ENCODE results near the gene RSRC2. TPM values are rescaled to one million over a fixed set of nuclear protein-coding genes. Genes with fewer than 3 reads are reported as not detected.

RSRC2 gene
- total RNA-seq, 1 experiment from 2014 or later = 68.7 TPM

- TSS peak; percentile 86 for BruUV-seq (replicated peaks)
- ChIA-PET CTCF (interaction anchor here (1.2 to 1.6 kb wide), 3 partner anchors 25 to 102 kb away, joined by 4 to 8 read pairs (median 5); partner anchors contain the start of gene RSRC2), POLR2A (interaction anchor here (0.6 to 3.0 kb wide), 12 partner anchors 10 to 251 kb away, joined by 3 to 22 read pairs (median 4); partner anchors contain the start of genes DENR, KNTC1 and RSRC2), RAD21 (ENCODE audit: low non-redundant PET in 1 of 2, low total read pairs in 2 of 2, uncharacterized antibody in 2 of 2, unreplicated experiment in 2 of 2) (no interaction called here)
- Histone ChIP-seq H3K36me3 (ENCODE audit: control insufficient read depth in 1 of 2, insufficient read depth in 2 of 2, low read length in 2 of 2) (peaks cover 18 to 27% of the 10 kb centered on the region in 2 experiments), H3K4me2 (ENCODE audit: low read length) (peak overlapping the region; percentile 88), H3K27ac (ENCODE audit: low read depth, low read length) (peak overlapping the region; percentile 47), H3K9me2 (ENCODE audit: insufficient read depth) (no peaks in the 10 kb centered on the region), H3K4me3 (replicated peaks in 1 of 2; ENCODE audit: low read depth in 1 of 2, low read length in 2 of 2) (peak overlapping the region in 1 of 2 experiments; percentile 70; a peak in 1 of 4 replicates), H3K9me3 (ENCODE audit: control insufficient read depth in 1 of 2, insufficient read depth in 1 of 2, low read depth in 1 of 2, low read length in 2 of 2) (no peaks in the 10 kb centered on the region), H3K79me2 (ENCODE audit: insufficient read depth, low read length) (peaks cover 45% of the 10 kb centered on the region), H3K27me3 (ENCODE audit: insufficient read depth, low read length) (no peaks in the 10 kb centered on the region), H3K9ac (ENCODE audit: low read length) (peak overlapping the region; percentile 99), H3K4me1 (ENCODE audit: control insufficient read depth in 1 of 2, insufficient read depth in 2 of 2, low read length in 2 of 2) (peaks cover 10 to 19% of the 10 kb centered on the region in 2 experiments; a peak in 3 of 4 replicates), H2AFZ (ENCODE audit: low read depth, low read length, poor library complexity, severe bottlenecking) (no peak overlapping the region), H4K20me1 (ENCODE audit: insufficient read depth) (peaks cover 4% of the 10 kb centered on the region; the same call in 1 of the 2 replicates)
- DNase-seq (ENCODE audit: low read depth, low spot score) = no peak
- intact Hi-C loops (cut with micrococcal nuclease) = loop anchor here (2.0 kb wide), 1 partner anchor 25 kb away; the partner anchor contains the start of genes KNTC1 and RSRC2
- TF ChIP-seq CBX3 (IDR thresholded peaks at IDR 0.05; ENCODE audit: low read depth) (no peak), SP1 (IDR thresholded peaks at IDR 0.05; ENCODE audit: low read depth) (no peak), ATF3 (IDR thresholded peaks at IDR 0.05) (no peak)
- ATAC-seq = no peak
Observed at GRCh38 chr12:122501489-122501989, 25.2 kb downstream of the RSRC2 start.

- peaks cover 47% of the 10 kb centered on the region for H3K79me2 ChIP-seq (ENCODE audit: insufficient read depth, low read length)
- ATAC-seq (peak; percentile 97), DNase-seq (ENCODE audit: low read depth, low spot score) (peak; percentile 96)
- BruUV-seq (replicated peaks) = no TSS peak
- peaks cover 4% of the 10 kb centered on the region; the same call in 1 of the 2 replicates for H4K20me1 ChIP-seq (ENCODE audit: insufficient read depth)
- peak within 1 kb of the TSS; percentile 88 for H3K4me2 ChIP-seq (ENCODE audit: low read length)
- peak within 1 kb of the TSS; percentile 99 for H3K9ac ChIP-seq (ENCODE audit: low read length)
- H3K9me2 ChIP-seq (ENCODE audit: insufficient read depth) = no peaks in the 10 kb centered on the region
- RAD21 ChIA-PET (ENCODE audit: low non-redundant PET in 1 of 2, low total read pairs in 2 of 2, uncharacterized antibody in 2 of 2, unreplicated experiment in 2 of 2) = interaction anchor here in 1 of 2 experiments (1.1 kb wide), 1 partner anchor 101 kb away, joined by 5 read pairs; no protein-coding TSS in a partner anchor
- no peaks in the 10 kb centered on the region for H3K9me3 ChIP-seq (ENCODE audit: control insufficient read depth in 1 of 2, insufficient read depth in 1 of 2, low read depth in 1 of 2, low read length in 2 of 2)
- intact Hi-C loops (cut with micrococcal nuclease) = loop anchor here (1.0 to 2.0 kb wide), 2 partner anchors 26 to 101 kb away; partner anchors contain the start of genes KNTC1 and RSRC2
- CTCF ChIA-PET = interaction anchor here (1.2 to 1.6 kb wide), 4 partner anchors 25 to 165 kb away, joined by 3 to 8 read pairs (median 4); partner anchors contain the start of gene RSRC2
- peak within 1 kb of the TSS; percentile 86 for H3K27ac ChIP-seq (ENCODE audit: low read depth, low read length)
- no peaks in the 10 kb centered on the region for H3K27me3 ChIP-seq (ENCODE audit: insufficient read depth, low read length)
- H3K36me3 ChIP-seq (ENCODE audit: control insufficient read depth in 1 of 2, insufficient read depth in 2 of 2, low read length in 2 of 2) = peaks cover 14 to 21% of the 10 kb centered on the region in 2 experiments
- POLR2A ChIA-PET = interaction anchor here (0.6 to 3.0 kb wide), 12 partner anchors 11 to 252 kb away, joined by 3 to 22 read pairs (median 4); partner anchors contain the start of genes DENR, KNTC1 and RSRC2
- no peak within 1 kb of the TSS for H2AFZ ChIP-seq (ENCODE audit: low read depth, low read length, poor library complexity, severe bottlenecking)
- peaks cover 10 to 19% of the 10 kb centered on the region in 2 experiments; a peak in 3 of 4 replicates for H3K4me1 ChIP-seq (ENCODE audit: control insufficient read depth in 1 of 2, insufficient read depth in 2 of 2, low read length in 2 of 2)
- peak within 1 kb of the TSS; percentile 70 to 94 for H3K4me3 ChIP-seq (replicated peaks in 1 of 2; ENCODE audit: low read depth in 1 of 2, low read length in 2 of 2)
- TF ChIP-seq POLR2A (IDR thresholded peaks at IDR 0.05; ENCODE audit: borderline replicate concordance, extremely low read depth, insufficient read depth, insufficient read length) (peak; percentile 78), SIN3A (IDR thresholded peaks at IDR 0.05; ENCODE audit: low read depth) (peak; percentile 64), SP1 (IDR thresholded peaks at IDR 0.05; ENCODE audit: low read depth) (peak; percentile 82), POLR2AphosphoS5 (IDR thresholded peaks at IDR 0.05; ENCODE audit: low read depth, low read length) (peak; percentile 89), TCF7L2 (IDR thresholded peaks at IDR 0.05; ENCODE audit: borderline replicate concordance, extremely low read depth, insufficient read depth, insufficient read length) (peak; percentile 52), MAX (IDR thresholded peaks at IDR 0.05) (peak; percentile 72; the same call in 1 of the 2 replicates), ATF3 (IDR thresholded peaks at IDR 0.05) (no peak), YY1 (IDR thresholded peaks at IDR 0.05; ENCODE audit: extremely low read depth, insufficient replicate concordance, low read depth, low read length) (peak; percentile 82), JUND (IDR thresholded peaks at IDR 0.05) (no peak), REST (IDR thresholded peaks at IDR 0.05; ENCODE audit: low read depth) (no peak), EZH2phosphoT487 (IDR thresholded peaks at IDR 0.05; ENCODE audit: borderline replicate concordance) (no peak)
Observed at GRCh38 chr12:122500685-122501488, 25.8 kb downstream of the RSRC2 start, which contains the start of gene ZCCHC8. ZCCHC8 (minus strand) TSS chr12:122500932; CDS start chr12:122500840, 92 bp downstream.
